ENCODE results near the gene ILRUN.

GRCh38 chr6:34673064-34673463 is 23.5 kb downstream of the ILRUN start:
- TF ChIP-seq POLR2A (IDR thresholded peaks at IDR 0.05; ENCODE audit: low read depth, low read length) = no peak; the same call in 1 of the 2 replicates
- no peak for TF ChIP-seq POLR2AphosphoS5 (IDR thresholded peaks at IDR 0.05; ENCODE audit: low read depth, low read length)

Data from GM12892 (cell line).